Epithelial cell of esophagus (primary cell): ENCODE data around the gene KCNMA1.
A peak's percentile ranks its signal among the peaks of the same experiment; 100 is the strongest.

Experiments used
- DNase-seq: peaks from one replicate; pipeline ENCODE4 v3.0.0; 2010; ENCODE audit warnings: low read depth
- H3K4me3 ChIP-seq: 2 replicates; pipeline ENCODE4 v1.5.1; 2011; ENCODE audit warnings: mild to moderate bottlenecking, low read length, control low read depth
- TF ChIP-seq, protein P1 (sequence below): IDR thresholded peaks from 2 replicates; pipeline ENCODE4 v1.5.1; 2011; ENCODE audit warnings: low read depth, mild to moderate bottlenecking, low read length, control low read depth, inconsistent platforms; ENCODE audit not compliant: insufficient read depth; ENCODE audit errors: missing control alignments

KCNMA1 gene

DNA sequence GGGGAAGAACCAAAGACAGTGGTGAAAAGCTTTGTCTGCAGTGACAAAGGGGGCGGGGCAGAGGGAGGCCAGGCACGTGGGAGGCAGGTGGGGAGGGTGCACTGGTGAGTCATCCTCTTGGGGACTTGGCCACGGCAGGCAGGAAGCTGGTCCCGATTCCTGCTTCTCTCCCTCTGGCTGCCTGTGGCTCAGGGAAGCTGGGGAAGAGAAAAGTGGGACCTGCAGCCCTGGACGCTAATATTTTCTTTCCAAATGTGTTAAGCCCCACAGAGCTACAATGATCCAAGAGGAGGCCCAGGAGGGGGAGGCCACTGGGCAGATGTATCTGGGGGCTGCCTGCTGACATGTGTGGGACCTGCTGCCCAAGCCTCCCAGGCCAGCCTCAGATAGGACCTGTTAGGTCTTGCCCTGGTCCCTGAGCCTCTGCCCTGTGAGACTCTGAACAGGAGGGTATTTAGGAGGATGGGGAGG lies 231.8 kb downstream of the KCNMA1 start:
- TF ChIP-seq, protein P1, sequence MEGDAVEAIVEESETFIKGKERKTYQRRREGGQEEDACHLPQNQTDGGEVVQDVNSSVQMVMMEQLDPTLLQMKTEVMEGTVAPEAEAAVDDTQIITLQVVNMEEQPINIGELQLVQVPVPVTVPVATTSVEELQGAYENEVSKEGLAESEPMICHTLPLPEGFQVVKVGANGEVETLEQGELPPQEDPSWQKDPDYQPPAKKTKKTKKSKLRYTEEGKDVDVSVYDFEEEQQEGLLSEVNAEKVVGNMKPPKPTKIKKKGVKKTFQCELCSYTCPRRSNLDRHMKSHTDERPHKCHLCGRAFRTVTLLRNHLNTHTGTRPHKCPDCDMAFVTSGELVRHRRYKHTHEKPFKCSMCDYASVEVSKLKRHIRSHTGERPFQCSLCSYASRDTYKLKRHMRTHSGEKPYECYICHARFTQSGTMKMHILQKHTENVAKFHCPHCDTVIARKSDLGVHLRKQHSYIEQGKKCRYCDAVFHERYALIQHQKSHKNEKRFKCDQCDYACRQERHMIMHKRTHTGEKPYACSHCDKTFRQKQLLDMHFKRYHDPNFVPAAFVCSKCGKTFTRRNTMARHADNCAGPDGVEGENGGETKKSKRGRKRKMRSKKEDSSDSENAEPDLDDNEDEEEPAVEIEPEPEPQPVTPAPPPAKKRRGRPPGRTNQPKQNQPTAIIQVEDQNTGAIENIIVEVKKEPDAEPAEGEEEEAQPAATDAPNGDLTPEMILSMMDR, result no peak
- DNase-seq, result peak; percentile 67
- H3K4me3 ChIP-seq, result no peak overlapping the region

DNA sequence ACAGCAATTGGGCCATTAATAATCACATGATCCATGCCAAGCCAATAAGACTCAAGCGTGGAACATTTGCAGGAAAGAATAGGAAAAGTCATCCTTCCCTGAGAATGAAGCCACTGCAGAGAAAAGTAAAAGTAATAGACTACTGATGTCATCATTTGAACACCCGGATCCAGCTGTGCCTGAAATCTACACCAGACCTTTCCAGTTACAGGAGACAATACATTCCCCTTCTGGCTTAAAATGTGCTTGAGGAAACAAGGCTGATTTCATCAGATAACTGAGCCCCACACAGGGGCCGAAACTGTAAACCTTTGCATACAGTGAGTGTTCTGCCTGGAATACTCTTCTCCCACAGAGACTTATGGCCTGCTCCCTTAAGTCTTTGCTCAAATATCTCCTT lies 232.8 kb downstream of the KCNMA1 start:
- no peak overlapping the region for H3K4me3 ChIP-seq
- DNase-seq, result no peak
- TF ChIP-seq, protein P1, result no peak

DNA sequence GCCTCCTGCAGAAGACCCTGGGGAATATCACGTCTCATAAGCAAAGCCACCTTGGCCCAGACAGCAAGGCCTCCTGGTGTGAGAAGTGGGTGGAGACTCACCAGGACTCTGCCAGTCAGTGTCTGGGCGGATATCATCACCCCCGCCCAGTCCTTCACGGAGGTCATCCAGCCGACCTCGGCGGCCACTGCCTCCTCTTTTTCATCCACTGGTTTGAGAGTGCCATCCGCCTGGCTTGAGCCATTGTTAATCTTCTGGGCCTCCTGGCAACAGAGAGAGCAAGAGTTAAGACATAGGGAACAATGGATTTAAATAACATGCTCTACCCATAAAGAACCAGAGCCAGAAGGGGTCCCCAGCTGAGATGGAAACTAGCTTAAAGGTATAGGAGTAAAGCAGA lies 233.8 kb downstream of the KCNMA1 start:
- no peak for DNase-seq
- TF ChIP-seq, protein P1, result no peak
- no peak overlapping the region for H3K4me3 ChIP-seq

DNA sequence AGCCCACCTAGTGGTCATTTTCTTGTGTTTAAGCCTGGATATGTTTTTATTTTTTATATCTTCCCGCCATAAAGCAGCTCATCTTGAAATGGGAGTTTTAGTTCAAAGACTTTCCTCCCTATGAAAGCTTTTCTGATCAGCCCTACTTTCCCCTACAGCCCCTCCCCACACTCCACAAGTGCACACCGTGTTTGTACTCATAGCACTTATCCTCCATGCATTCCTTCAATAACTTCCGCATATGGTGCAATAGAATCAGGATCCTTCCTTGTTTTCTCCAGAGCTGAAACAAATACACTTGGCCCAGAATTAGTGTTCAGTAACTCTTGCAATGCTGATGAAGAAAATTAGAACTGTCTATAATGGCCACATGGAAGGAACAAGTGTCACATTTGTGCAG lies 235.9 kb downstream of the KCNMA1 start:
- H3K4me3 ChIP-seq, result no peak overlapping the region
- TF ChIP-seq, protein P1, result no peak
- DNase-seq, result peak; percentile 18

DNA sequence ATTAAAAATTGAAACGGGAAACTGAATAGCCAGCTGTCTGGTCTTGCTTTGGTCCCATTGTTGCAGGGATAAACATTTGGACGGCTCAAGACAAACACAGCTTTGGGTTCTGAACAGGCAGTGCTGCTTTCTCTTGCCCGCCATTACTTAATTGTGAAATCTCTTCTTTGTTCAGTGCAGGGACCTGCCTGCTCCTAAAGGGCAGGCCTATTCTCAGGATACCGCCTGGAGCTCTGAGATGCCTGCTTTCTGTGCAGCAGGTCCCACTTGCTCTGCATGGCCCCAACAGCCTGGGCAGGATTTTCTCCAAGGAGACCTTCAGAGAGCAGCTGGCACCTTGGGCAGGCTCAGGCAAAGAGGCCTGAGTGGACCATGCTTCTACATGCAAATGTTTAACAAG lies 237.6 kb downstream of the KCNMA1 start:
- no peak overlapping the region for H3K4me3 ChIP-seq
- TF ChIP-seq, protein P1, result no peak
- no peak for DNase-seq

DNA sequence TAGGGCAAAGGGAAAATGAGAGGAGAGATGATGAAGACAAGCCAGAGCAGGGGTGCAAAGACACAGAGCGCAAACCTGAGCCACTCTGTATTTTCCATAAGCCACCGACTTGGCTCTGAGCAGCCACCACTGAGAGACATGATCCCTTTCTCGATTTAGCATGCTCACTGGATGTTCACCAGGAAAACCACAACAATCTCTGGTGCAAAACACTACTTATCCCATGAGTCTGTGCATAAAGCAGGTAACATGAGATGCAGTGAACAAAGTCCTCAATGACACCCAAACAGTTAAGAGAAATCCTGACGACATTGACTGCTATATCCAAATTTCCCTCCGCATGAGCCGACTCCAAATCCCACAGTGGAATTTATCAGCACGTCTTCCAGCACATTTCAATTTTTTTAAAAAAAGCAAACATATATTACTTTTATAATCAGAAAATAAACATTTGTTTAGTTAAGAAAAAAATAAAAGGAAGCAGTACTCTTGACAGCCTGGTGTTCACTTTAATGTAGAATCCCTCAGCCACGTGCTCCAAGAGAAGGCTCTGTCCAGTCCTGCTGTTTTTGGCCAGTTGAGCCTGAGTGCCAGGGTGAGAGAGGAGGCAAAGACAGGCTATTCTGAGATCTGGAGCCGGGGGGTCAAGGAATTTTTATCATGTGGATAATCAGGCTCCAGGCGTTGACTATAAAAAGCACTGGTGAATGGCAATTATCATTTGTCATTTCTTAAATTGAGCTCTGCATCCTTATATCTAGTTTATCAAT lies 238.4 kb downstream of the KCNMA1 start:
- no peak for DNase-seq
- TF ChIP-seq, protein P1, result no peak
- no peak overlapping the region for H3K4me3 ChIP-seq

DNA sequence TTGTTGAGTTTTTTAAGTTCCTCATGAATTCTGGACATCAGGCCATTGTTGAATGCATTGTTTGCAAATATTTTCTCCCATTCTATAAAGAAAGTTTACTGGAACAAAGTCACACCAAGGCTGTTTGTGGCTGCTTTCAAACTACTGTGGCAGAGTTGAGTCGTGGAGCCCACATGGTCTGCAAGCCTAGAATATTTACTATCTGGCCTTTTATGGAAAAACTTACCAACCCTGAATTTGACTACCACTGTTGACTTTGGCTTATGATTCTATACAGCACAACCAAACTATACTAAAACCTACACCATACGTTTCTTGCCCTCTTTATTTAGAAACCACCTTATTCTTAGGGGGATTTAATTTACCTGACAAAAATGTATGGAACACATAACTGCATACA lies 239.1 kb downstream of the KCNMA1 start:
- H3K4me3 ChIP-seq, result no peak overlapping the region
- no peak for DNase-seq
- TF ChIP-seq, protein P1, result no peak
